HepG2 (cell line): ENCODE measurements around the gene FRMPD2. TPM values are rescaled to one million over a fixed set of nuclear protein-coding genes. Genes with fewer than 3 reads are reported as not detected.

ENCODE experiments used
- ATAC-seq: fragments of 200-7000 bp; cut with Tn5 transposase; 3 replicates; pipeline ENCODE4 v1.9.1; 2020; ENCODE audit warnings: mild to moderate bottlenecking, moderate library complexity
- BruUV-seq: library from RNA; stranded (reverse); fragments of 400-500 nt; replicated peaks from 2 replicates; lab custom pipeline; 2021; lab: Mats Ljungman, UMichigan
- CTCF ChIA-PET: fragments of 300-600 bp; formaldehyde crosslinking; extraction: SDS; loops from one replicate; lab custom pipeline; 2021; ENCODE audit warnings: low total read pairs, inconsistent platforms, low intra/inter-chr PET ratio; lab: Yijun Ruan, JAX
- POLR2A ChIA-PET: fragments of 350-600 bp; sonication (Branson Sonifier 250); formaldehyde crosslinking; loops from one replicate; lab custom pipeline; 2020; ENCODE audit warnings: antibody characterized with exemption, inconsistent platforms; lab: Yijun Ruan, JAX
- DNase-seq: peaks from one replicate; pipeline ENCODE4 v3.0.0-alpha.2; 2015; ENCODE audit warnings: low spot score
- FAIRE-seq: peaks from 3 replicates; lab custom pipeline; 2011; peaks lifted over from hg19 to GRCh38; lab: Jason Lieb, UNC
- H2AFZ ChIP-seq: one replicate; pipeline ENCODE4 v1.6.1; 2011; ENCODE audit warnings: low read length, inconsistent platforms
- H3K27ac ChIP-seq: fragments of 300-600 bp; 3 replicates; pipeline ENCODE4 v1.8.0; 2011; ENCODE audit warnings: mixed run types, mild to moderate bottlenecking, mixed read lengths, low read length, inconsistent platforms; ENCODE audit not compliant: insufficient read depth; ENCODE audit errors: extremely low read length
- H3K27me3 ChIP-seq, 2 experiments: fragments of 200-600 bp in 1 of 2; 2 replicates in 1 of 2; 3 replicates in 1 of 2; pipeline versions ENCODE4 v1.6.0 to v1.8.0; 2011; ENCODE audit warnings: low read length in 2 of 2, mild to moderate bottlenecking in 2 of 2, moderate library complexity in 2 of 2, inconsistent platforms in 1 of 2; ENCODE audit not compliant: insufficient read depth in 2 of 2, control insufficient read depth in 1 of 2
- H3K36me3 ChIP-seq, 2 experiments: fragments of 200-600 bp in 1 of 2; replicated peaks in 1 of 2; 2 replicates in 1 of 2; 3 replicates in 1 of 2; pipeline versions ENCODE4 v1.5.1 to v1.8.0; 2011; ENCODE audit warnings: low read length in 2 of 2, inconsistent platforms in 1 of 2; ENCODE audit not compliant: insufficient read depth in 2 of 2, control insufficient read depth in 1 of 2
- H3K4me1 ChIP-seq: 2 replicates; pipeline ENCODE4 v1.5.1; 2012; ENCODE audit warnings: low read length, inconsistent platforms; ENCODE audit not compliant: insufficient read depth
- H3K4me2 ChIP-seq: 2 replicates; pipeline ENCODE4 v1.6.0; 2011; ENCODE audit warnings: low read depth, low read length, inconsistent platforms
- H3K4me3 ChIP-seq, 3 experiments: fragments of 200-600 bp in 1 of 3; sonication (generic), shearing (Covaris generic) in 1 of 3; replicated peaks in 1 of 3; 2 replicates each; pipeline ENCODE4 v1.5.1; 2011 to 2016; ENCODE audit warnings: low read length in 3 of 3, inconsistent platforms in 2 of 3, low read depth in 2 of 3, mild to moderate bottlenecking in 2 of 3, control low read depth in 1 of 3, mixed read lengths in 1 of 3; ENCODE audit not compliant: insufficient read depth in 1 of 3
- H3K79me2 ChIP-seq: one replicate; pipeline ENCODE4 v1.6.1; 2011; ENCODE audit warnings: low read length, inconsistent platforms; ENCODE audit not compliant: insufficient read depth
- H3K9ac ChIP-seq: 2 replicates; pipeline ENCODE4 v1.6.0; 2011; ENCODE audit warnings: mild to moderate bottlenecking, low read depth, low read length, inconsistent platforms; ENCODE audit not compliant: insufficient read depth
- H3K9me3 ChIP-seq: 2 replicates; pipeline ENCODE4 v1.5.1; 2012; ENCODE audit warnings: mild to moderate bottlenecking, low read length
- H4K20me1 ChIP-seq: 2 replicates; pipeline ENCODE4 v1.6.0; 2011; ENCODE audit warnings: inconsistent platforms, mild to moderate bottlenecking, low read length, moderate library complexity; ENCODE audit not compliant: insufficient read depth
- HNF4G ChIP-seq, 2 experiments: sonication (generic) in 1 of 2; formaldehyde crosslinking in 1 of 2; IDR thresholded peaks; 2 replicates each; pipeline versions ENCODE4 v1.4.0 to v1.6.1; 2011 to 2020; ENCODE audit warnings: borderline replicate concordance in 2 of 2, low read depth in 2 of 2, mild to moderate bottlenecking in 2 of 2, low read length in 1 of 2, missing genetic modification reagents in 1 of 2, moderate library complexity in 1 of 2
- IKZF4 ChIP-seq: sonication (generic); formaldehyde crosslinking; IDR thresholded peaks from 2 replicates; pipeline ENCODE4 v1.5.1; 2020; ENCODE audit warnings: borderline replicate concordance, mild to moderate bottlenecking, low read depth, missing genetic modification reagents; ENCODE audit errors: not compliant biosample characterization
- KDM4B ChIP-seq: sonication (generic); formaldehyde crosslinking; IDR thresholded peaks from 2 replicates; pipeline ENCODE4 v1.4.0; 2020; ENCODE audit warnings: missing genetic modification reagents
- KLF6 ChIP-seq: IDR thresholded peaks from 2 replicates; pipeline ENCODE4 v1.8.0; 2016; ENCODE audit warnings: missing biosample characterization, missing genetic modification reagents
- THAP11 ChIP-seq: IDR thresholded peaks from 2 replicates; pipeline ENCODE4 v1.6.1; 2016; ENCODE audit warnings: missing biosample characterization, missing genetic modification reagents
- ZNF180 ChIP-seq: sonication (generic); formaldehyde crosslinking; IDR thresholded peaks from 2 replicates; pipeline ENCODE4 v1.4.0; 2020; ENCODE audit warnings: low read depth, missing genetic modification reagents, borderline replicate concordance
- ZNF326 ChIP-seq: sonication (generic); formaldehyde crosslinking; IDR thresholded peaks from 2 replicates; pipeline ENCODE4 v1.4.0; 2020; ENCODE audit warnings: missing genetic modification reagents, borderline replicate concordance
- ZSCAN9 ChIP-seq: IDR thresholded peaks from 2 replicates; pipeline ENCODE4 v1.6.1; 2016; ENCODE audit warnings: borderline replicate concordance
- WGBS: methylation state at CpG from one replicate; pipeline ENCODE4 v1.1.6; 2017; ENCODE audit warnings: low lambda C conversion rate; 5-methylcytosine and 5-hydroxymethylcytosine counted together
- in situ Hi-C: cut with HindIII; loops from 2 replicates; pipeline ENCODE4 v1.10.0; 2017; ENCODE audit warnings: low pct_unique_long_range_greater_than_20kb; ENCODE audit not compliant: extremely low pct_ligation_motif_present
- intact Hi-C: fragments of 100-400 bp; cut with micrococcal nuclease; formaldehyde crosslinking; loops from one replicate; pipeline ENCODE4 v1.10.0; 2022; ENCODE audit not compliant: unreplicated experiment
- polyA plus RNA-seq, 8 experiments: library from polyadenylated mRNA; depleted of rRNA in 3 of 8; stranded (reverse) in 7 of 8; unstranded in 1 of 8; fragments of >200 nt; fragmentation: Illumina TruSeq in 4 of 8; extraction: Trizol in 4 of 8; gene quantifications; 2 replicates each; pipeline versions ENCODE4 v1.2.1 to v1.2.3, GENCODE V29; 2011 to 2016; ENCODE audit warnings: low read depth in 4 of 8, missing spikeins in 1 of 8, mixed read lengths in 1 of 8; ENCODE audit not compliant: insufficient read depth in 1 of 8
- total RNA-seq, 5 experiments: library from RNA; depleted of rRNA; stranded (reverse); fragments of >200 nt; fragmentation: Illumina TruSeq; extraction: Trizol; gene quantifications; 2 replicates each; pipeline ENCODE4 v1.2.3, GENCODE V29; 2016; ENCODE audit warnings: low read depth in 1 of 5
- TF ChIP-seq, protein P1 (sequence below): sonication (generic); formaldehyde crosslinking; IDR thresholded peaks from 2 replicates; pipeline ENCODE4 v1.4.0; 2020; ENCODE audit warnings: missing genetic modification reagents
- TF ChIP-seq, protein P2 (sequence below): sonication (generic); formaldehyde crosslinking; IDR thresholded peaks from 2 replicates; pipeline ENCODE4 v1.5.1; 2020; ENCODE audit warnings: mild to moderate bottlenecking, moderate library complexity, missing genetic modification reagents
- TF ChIP-seq, protein P3 (sequence below): sonication (generic); formaldehyde crosslinking; IDR thresholded peaks from 2 replicates; pipeline ENCODE4 v1.5.1; 2020; ENCODE audit warnings: mild to moderate bottlenecking, missing genetic modification reagents, borderline replicate concordance

Gene FRMPD2
- total and polyA plus RNA-seq, 2 of the 13 experiments (the other 11 are each of a cell fraction or from before 2014, with no cell fraction given), result 0.45 to 1.3 TPM

DNA sequence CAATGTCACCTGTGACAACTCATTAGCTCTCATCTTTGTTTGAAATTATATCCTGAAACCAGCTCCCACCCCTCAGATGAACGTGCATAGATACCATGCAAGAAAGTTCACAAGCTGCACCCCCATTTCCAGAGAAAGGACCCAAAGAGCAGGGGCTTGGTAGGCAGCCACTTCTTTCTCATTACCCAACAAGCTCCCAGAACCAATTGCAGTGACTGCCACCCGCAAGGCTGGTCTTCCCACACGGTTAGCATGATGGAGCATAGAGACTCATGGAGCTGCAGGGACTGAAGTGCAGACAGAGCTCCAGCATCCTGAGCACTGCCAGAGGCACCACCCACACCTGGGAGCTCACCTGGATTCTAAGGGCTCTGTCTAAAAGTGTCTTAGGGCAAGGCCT lies 28.5 kb downstream of the FRMPD2 start:
- no TSS peak for BruUV-seq
- WGBS, result 40% methylated on average over 2 of the region's 3 CpGs
- H3K79me2 ChIP-seq, result no peaks in the 10 kb centered on the region
- H3K9me3 ChIP-seq, result no peaks in the 10 kb centered on the region
- no peak overlapping the region for H2AFZ ChIP-seq
- ChIA-PET CTCF (no interaction called here), POLR2A (no interaction called here)
- in situ Hi-C loops, result no loop called here
- DNase-seq (no peak), ATAC-seq (no peak), FAIRE-seq (no peak)
- H3K27me3 ChIP-seq, result no peaks in the 10 kb centered on the region
- no peak overlapping the region for H3K4me3 ChIP-seq
- H3K4me1 ChIP-seq, result peaks cover 5% of the 10 kb centered on the region
- no peak overlapping the region for H3K27ac ChIP-seq
- no peaks in the 10 kb centered on the region for H3K36me3 ChIP-seq
- no peaks in the 10 kb centered on the region for H4K20me1 ChIP-seq
- H3K4me2 ChIP-seq, result no peak overlapping the region
- no peak overlapping the region for H3K9ac ChIP-seq
- intact Hi-C loops, result no loop called here
- no peak for TF ChIP-seq HNF4G (IDR thresholded peaks at IDR 0.05; ENCODE audit: borderline replicate concordance, low read depth, low read length)
- TF ChIP-seq HNF4G (CRISPR knock-in tag; IDR thresholded peaks at IDR 0.05; ENCODE audit: borderline replicate concordance, low read depth), result no peak
- TF ChIP-seq IKZF4 (CRISPR knock-in tag), result no peak
- TF ChIP-seq, protein P1, sequence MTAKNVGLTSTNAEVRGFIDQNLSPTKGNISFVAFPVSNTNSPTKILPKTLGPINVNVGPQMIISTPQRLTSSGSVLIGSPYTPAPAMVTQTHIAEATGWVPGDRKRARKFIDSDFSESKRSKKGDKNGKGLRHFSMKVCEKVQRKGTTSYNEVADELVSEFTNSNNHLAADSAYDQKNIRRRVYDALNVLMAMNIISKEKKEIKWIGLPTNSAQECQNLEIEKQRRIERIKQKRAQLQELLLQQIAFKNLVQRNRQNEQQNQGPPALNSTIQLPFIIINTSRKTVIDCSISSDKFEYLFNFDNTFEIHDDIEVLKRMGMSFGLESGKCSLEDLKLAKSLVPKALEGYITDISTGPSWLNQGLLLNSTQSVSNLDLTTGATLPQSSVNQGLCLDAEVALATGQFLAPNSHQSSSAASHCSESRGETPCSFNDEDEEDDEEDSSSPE (CRISPR knock-in tag), result no peak
- TF ChIP-seq ZSCAN9 (CRISPR knock-in tag), result no peak
- no peak for TF ChIP-seq KLF6 (CRISPR knock-in tag)
- TF ChIP-seq KDM4B, result no peak
- TF ChIP-seq, protein P2, sequence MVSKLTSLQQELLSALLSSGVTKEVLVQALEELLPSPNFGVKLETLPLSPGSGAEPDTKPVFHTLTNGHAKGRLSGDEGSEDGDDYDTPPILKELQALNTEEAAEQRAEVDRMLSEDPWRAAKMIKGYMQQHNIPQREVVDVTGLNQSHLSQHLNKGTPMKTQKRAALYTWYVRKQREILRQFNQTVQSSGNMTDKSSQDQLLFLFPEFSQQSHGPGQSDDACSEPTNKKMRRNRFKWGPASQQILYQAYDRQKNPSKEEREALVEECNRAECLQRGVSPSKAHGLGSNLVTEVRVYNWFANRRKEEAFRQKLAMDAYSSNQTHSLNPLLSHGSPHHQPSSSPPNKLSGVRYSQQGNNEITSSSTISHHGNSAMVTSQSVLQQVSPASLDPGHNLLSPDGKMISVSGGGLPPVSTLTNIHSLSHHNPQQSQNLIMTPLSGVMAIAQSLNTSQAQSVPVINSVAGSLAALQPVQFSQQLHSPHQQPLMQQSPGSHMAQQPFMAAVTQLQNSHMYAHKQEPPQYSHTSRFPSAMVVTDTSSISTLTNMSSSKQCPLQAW (CRISPR knock-in tag), result no peak
- TF ChIP-seq, protein P3, sequence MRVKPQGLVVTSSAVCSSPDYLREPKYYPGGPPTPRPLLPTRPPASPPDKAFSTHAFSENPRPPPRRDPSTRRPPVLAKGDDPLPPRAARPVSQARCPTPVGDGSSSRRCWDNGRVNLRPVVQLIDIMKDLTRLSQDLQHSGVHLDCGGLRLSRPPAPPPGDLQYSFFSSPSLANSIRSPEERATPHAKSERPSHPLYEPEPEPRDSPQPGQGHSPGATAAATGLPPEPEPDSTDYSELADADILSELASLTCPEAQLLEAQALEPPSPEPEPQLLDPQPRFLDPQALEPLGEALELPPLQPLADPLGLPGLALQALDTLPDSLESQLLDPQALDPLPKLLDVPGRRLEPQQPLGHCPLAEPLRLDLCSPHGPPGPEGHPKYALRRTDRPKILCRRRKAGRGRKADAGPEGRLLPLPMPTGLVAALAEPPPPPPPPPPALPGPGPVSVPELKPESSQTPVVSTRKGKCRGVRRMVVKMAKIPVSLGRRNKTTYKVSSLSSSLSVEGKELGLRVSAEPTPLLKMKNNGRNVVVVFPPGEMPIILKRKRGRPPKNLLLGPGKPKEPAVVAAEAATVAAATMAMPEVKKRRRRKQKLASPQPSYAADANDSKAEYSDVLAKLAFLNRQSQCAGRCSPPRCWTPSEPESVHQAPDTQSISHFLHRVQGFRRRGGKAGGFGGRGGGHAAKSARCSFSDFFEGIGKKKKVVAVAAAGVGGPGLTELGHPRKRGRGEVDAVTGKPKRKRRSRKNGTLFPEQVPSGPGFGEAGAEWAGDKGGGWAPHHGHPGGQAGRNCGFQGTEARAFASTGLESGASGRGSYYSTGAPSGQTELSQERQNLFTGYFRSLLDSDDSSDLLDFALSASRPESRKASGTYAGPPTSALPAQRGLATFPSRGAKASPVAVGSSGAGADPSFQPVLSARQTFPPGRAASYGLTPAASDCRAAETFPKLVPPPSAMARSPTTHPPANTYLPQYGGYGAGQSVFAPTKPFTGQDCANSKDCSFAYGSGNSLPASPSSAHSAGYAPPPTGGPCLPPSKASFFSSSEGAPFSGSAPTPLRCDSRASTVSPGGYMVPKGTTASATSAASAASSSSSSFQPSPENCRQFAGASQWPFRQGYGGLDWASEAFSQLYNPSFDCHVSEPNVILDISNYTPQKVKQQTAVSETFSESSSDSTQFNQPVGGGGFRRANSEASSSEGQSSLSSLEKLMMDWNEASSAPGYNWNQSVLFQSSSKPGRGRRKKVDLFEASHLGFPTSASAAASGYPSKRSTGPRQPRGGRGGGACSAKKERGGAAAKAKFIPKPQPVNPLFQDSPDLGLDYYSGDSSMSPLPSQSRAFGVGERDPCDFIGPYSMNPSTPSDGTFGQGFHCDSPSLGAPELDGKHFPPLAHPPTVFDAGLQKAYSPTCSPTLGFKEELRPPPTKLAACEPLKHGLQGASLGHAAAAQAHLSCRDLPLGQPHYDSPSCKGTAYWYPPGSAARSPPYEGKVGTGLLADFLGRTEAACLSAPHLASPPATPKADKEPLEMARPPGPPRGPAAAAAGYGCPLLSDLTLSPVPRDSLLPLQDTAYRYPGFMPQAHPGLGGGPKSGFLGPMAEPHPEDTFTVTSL, result no peak
- TF ChIP-seq ZNF180 (CRISPR knock-in tag), result no peak
- no peak for TF ChIP-seq THAP11 (CRISPR knock-in tag)
- TF ChIP-seq ZNF326, result no peak
